Small intestine (tissue), 7 donors: Measurements from ENCODE around the gene GFRA1. TPM values are rescaled to one million over a fixed set of nuclear protein-coding genes. Genes with fewer than 3 reads are reported as not detected.

Source experiments
- DNase-seq, 2 donors: peaks; one replicate each; pipeline versions ENCODE4 v3.0.0 to v3.0.0-alpha.2; 2013
- FAIRE-seq: peaks from 2 replicates; lab custom pipeline; 2012; peaks lifted over from hg19 to GRCh38; lab: Jason Lieb, UNC
- H3K27ac ChIP-seq, 3 donors: one replicate each; pipeline ENCODE4 v1.5.1; 2013; ENCODE audit warnings: low read length in 2 of 3, mild to moderate bottlenecking in 2 of 3, control low read depth in 1 of 3, inconsistent platforms in 1 of 3, low read depth in 1 of 3, moderate library complexity in 1 of 3
- H3K27me3 ChIP-seq, 3 donors: one replicate each; pipeline ENCODE4 v1.6.1; 2013; ENCODE audit warnings: low read length in 3 of 3, inconsistent platforms in 1 of 3; ENCODE audit not compliant: control insufficient read depth in 3 of 3, insufficient read depth in 3 of 3
- H3K36me3 ChIP-seq, 3 donors: one replicate each; pipeline ENCODE4 v1.6.1; 2013; ENCODE audit warnings: low read length in 3 of 3, inconsistent platforms in 1 of 3, low read depth in 1 of 3, mild to moderate bottlenecking in 1 of 3, moderate library complexity in 1 of 3; ENCODE audit not compliant: control insufficient read depth in 3 of 3, insufficient read depth in 2 of 3
- H3K4me1 ChIP-seq, 3 donors: one replicate each; pipeline ENCODE4 v1.6.1; 2013; ENCODE audit warnings: low read length in 2 of 3, inconsistent platforms in 1 of 3, low read depth in 1 of 3, mild to moderate bottlenecking in 1 of 3, moderate library complexity in 1 of 3; ENCODE audit not compliant: control insufficient read depth in 3 of 3, insufficient read depth in 2 of 3
- H3K4me3 ChIP-seq, 3 donors: one replicate each; pipeline ENCODE4 v1.5.1; 2013; ENCODE audit warnings: low read length in 3 of 3, control low read depth in 1 of 3, inconsistent platforms in 1 of 3, low read depth in 1 of 3, mild to moderate bottlenecking in 1 of 3, moderate library complexity in 1 of 3
- H3K9me3 ChIP-seq, 2 donors: one replicate each; pipeline ENCODE4 v1.6.1; 2013; ENCODE audit warnings: low read depth in 1 of 2, low read length in 1 of 2; ENCODE audit not compliant: control insufficient read depth in 2 of 2, insufficient read depth in 1 of 2
- WGBS, 3 donors: extraction: QIAGEN DNeasy Blood & Tissue Kit; methylation state at CpG; one replicate each; pipeline ENCODE4 v1.1.7; 2013; 5-methylcytosine and 5-hydroxymethylcytosine counted together
- polyA plus RNA-seq, 4 donors: library from polyadenylated mRNA; stranded (reverse) in 3 of 4; unstranded in 1 of 4; fragments of 200-250 nt in 3 of 4; fragments of 120-200 nt in 1 of 4; gene quantifications; one replicate each; pipeline versions ENCODE4 v1.2.1 to v1.2.3, GENCODE V29; 2013
- donor health status: healthy with polysubstance abuse.
- donor health status: control.
- donor health status: control.
- donor health status: Bipolar disorder and iron deficiency.
- donor health status: healthy.

The GFRA1 gene
- polyA plus RNA-seq, 4 donors: 0.22 to 7.4 (median 1.6) TPM

DNA sequence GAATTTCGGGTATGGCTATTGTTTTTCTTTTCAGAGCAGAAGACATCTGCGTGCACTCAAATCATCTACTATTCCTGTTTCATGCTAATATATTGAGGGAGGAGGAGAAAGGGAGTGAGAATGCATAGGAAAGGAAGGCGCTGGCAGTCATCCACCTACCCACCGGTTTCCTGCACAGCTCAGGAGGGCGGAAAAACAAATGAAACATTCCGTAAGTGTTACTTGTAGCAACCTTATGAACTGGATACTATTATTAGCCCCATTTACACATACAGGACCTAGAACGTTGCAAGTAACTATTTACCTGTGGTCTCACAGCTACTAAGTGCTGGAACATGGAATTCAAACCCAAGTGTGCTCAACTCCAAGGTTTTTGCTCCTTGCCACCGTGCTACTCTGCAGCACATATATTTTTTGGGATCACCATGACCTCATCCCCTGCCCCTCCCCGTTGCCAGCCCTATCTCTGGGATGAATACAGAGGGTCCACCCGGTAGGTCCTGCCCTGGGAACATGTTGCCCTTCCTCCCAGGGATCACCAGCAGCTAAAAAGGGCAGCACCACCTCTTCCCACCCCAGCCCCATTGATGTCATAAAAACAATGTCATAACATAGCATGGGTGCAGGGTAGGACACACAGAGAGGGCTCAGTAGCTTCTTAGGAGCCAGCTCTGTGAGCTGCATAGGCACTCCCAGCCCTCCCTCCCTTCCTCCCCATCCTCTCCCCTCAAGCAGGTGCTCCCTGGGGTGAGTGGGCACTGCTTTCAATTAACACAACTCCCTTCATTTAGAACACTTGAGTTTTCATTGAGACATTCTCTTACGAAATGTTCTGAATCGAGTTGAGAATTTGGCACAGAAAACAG is 16.9 kb downstream of the GFRA1 start:
- WGBS, 3 donors: 64 to 71% (median 69%) methylated on average over 12 of the region's 12 CpGs
- no peak for FAIRE-seq
- H3K27ac ChIP-seq: no peak overlapping the region

GRCh38 chr10:116254422-116255155 is 18.4 kb downstream of the GFRA1 start:
- WGBS, 3 donors: 47 to 55% (median 55%) methylated on average over 7 of the region's 7 CpGs
- no peaks in the 10 kb centered on the region for H3K36me3 ChIP-seq
- FAIRE-seq: no peak

More for the DNA sequence above, 16.9 kb downstream of the GFRA1 start:
- no peaks in the 10 kb centered on the region for H3K9me3 ChIP-seq
- H3K36me3 ChIP-seq: no peaks in the 10 kb centered on the region
- no peak overlapping the region for H3K4me3 ChIP-seq
- no peaks in the 10 kb centered on the region for H3K4me1 ChIP-seq
- H3K27me3 ChIP-seq: peaks cover 0 to 5% (median 0%) of the 10 kb centered on the region in 3 donors
- no peak for DNase-seq

DNA sequence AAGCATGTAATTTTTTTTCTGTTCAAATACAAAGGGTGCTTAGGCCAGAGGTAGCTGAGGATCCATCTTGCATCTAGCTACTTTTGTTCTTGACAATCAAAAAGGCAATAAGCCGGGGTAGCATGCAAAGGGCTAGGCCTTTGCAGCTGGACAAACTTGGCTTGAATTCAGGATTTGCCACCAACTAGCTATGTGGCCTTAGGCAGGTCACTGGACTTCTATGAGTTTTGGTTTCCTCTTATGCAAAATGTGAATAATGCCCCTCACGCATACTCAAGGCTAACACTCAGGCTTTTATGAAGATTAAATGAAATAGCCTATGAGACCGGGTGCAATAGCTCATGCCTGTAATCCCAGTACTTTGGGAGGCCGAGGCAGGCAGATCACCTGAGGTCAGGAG is 19.3 kb downstream of the GFRA1 start:
- Histone ChIP-seq H3K9me3 (no peaks in the 10 kb centered on the region), H3K27ac (no peak overlapping the region), H3K4me3 (no peak overlapping the region), H3K36me3 (no peaks in the 10 kb centered on the region), H3K4me1 (no peaks in the 10 kb centered on the region), H3K27me3 (peaks cover 0 to 5% (median 0%) of the 10 kb centered on the region in 3 donors)
- WGBS, 3 donors: 81 to 89% (median 81%) methylated on average over 4 of the region's 4 CpGs
- FAIRE-seq: no peak
- DNase-seq: no peak

More at GRCh38 chr10:116254422-116255155, 18.4 kb downstream of the GFRA1 start:
- no peaks in the 10 kb centered on the region for H3K9me3 ChIP-seq
- H3K27ac ChIP-seq: no peak overlapping the region
- H3K27me3 ChIP-seq: peaks cover 0 to 5% (median 0%) of the 10 kb centered on the region in 3 donors
- DNase-seq: no peak
- no peak overlapping the region for H3K4me3 ChIP-seq
- no peaks in the 10 kb centered on the region for H3K4me1 ChIP-seq

DNA sequence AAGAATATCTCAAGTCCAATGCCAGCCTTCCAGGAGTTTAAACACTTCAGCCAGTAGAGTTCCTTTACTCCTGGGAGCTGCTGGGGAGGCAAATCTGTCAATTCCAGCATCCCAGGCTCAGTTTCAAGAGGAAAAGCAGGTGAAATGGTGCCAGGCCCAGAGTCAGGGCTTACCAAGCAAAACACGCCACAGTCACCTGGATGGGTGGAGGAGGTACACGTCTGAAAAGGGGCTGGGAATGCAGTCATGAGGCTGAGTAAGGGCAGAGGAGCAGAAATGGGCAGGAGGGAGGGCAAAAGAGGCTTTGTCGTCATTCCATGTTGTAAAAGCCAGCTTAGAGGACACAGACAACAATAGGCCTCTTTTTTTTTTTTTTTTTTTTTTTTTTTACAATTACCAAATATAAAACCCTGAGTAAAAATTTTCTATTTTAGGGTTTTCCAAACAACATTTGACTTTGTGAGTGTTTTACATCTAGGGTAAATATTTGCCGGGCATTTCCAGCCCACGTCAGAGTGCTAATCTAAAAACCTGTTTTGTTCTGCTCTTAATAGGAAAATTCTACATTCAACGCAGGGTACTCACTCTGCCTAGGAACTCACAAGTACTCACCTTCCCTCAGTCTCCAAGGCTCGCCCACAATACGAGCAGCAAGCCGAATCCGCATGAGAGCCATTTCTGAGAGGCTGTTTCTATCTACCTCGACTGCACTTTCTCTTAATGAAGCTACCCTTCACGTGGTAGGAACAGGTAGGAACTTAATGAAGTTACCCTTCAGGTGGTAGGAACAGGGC is 21.2 kb downstream of the GFRA1 start:
- Histone ChIP-seq H3K27me3 (peaks cover 0 to 3% (median 0%) of the 10 kb centered on the region in 3 donors), H3K4me1 (no peaks in the 10 kb centered on the region), H3K4me3 (no peak overlapping the region), H3K9me3 (no peaks in the 10 kb centered on the region), H3K27ac (no peak overlapping the region), H3K36me3 (no peaks in the 10 kb centered on the region)
- DNase-seq (no peak), FAIRE-seq (no peak)
- 68 to 81% (median 69%) methylated on average over 12 of the region's 12 CpGs for WGBS, 3 donors

- Histone ChIP-seq H3K4me1 (no peaks in the 10 kb centered on the region), H3K27ac (no peak overlapping the region), H3K36me3 (no peaks in the 10 kb centered on the region), H3K9me3 (no peaks in the 10 kb centered on the region), H3K4me3 (no peak overlapping the region), H3K27me3 (peaks cover 0 to 3% (median 0%) of the 10 kb centered on the region in 3 donors)
- no peak for FAIRE-seq
- no peak for DNase-seq
Observed at GRCh38 chr10:116247691-116248090, 25.3 kb downstream of the GFRA1 start.

GRCh38 chr10:116246263-116246662 is 26.7 kb downstream of the GFRA1 start:
- no peaks in the 10 kb centered on the region for H3K36me3 ChIP-seq
- no peaks in the 10 kb centered on the region for H3K4me1 ChIP-seq
- no peak for FAIRE-seq
- no peak overlapping the region for H3K27ac ChIP-seq
- no peak for DNase-seq
- no peaks in the 10 kb centered on the region for H3K9me3 ChIP-seq
- H3K4me3 ChIP-seq: no peak overlapping the region
- WGBS, 3 donors: 79 to 84% (median 81%) methylated on average over 9 of the region's 9 CpGs
- no peaks in the 10 kb centered on the region for H3K27me3 ChIP-seq

DNA sequence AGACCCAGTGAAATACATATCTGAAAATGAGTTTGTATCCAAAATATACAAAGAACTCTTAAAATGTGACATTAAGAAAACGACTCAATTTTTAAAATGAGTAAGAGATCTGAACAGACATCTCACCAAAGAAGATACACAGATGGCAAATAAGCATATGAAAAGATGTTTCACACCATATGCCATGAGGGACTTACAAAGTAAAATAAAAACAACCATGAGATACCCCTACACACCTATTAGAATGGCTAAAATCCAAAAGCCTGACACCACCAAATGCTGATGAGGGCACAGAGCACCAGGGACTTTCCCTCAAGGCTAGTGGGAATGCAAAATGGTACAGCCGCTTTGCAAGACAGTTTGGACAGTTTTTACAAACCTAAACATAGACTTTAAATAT is 27.9 kb downstream of the GFRA1 start:
- 72 to 80% (median 79%) methylated on average over 2 of the region's 2 CpGs for WGBS, 3 donors
- Histone ChIP-seq H3K27me3 (no peaks in the 10 kb centered on the region), H3K9me3 (no peaks in the 10 kb centered on the region), H3K36me3 (no peaks in the 10 kb centered on the region), H3K4me1 (no peaks in the 10 kb centered on the region), H3K4me3 (no peak overlapping the region), H3K27ac (no peak overlapping the region)
- FAIRE-seq: no peak
- DNase-seq: no peak
